Stimulated activated CD8-positive, alpha-beta memory T cell treated with anti-CD3 and anti-CD28 coated beads, Interleukin-15, amount 100 ng/mL, for 4 hours (primary cell): ENCODE measurements around the gene TMC8.
A peak's percentile ranks its signal among the peaks of the same experiment; 100 is the strongest.
"Not testable (repeated sequence)": the region's sequence is repeated elsewhere in the genome, so short reads cannot be mapped to it uniquely, and the experiment has no call there.

ENCODE experiments used
- DNase-seq, 2 donors: peaks; one replicate each; pipeline ENCODE4 v3.0.0-alpha.2; 2020; ENCODE audit warnings: low read depth in 2 of 2

TMC8 gene

GRCh38 chr17:78135858-78136500, 5.4 kb downstream of the TMC8 start:
- DNase-seq = no peak

GRCh38 chr17:78137392-78138203, 7.0 kb downstream of the TMC8 start:
- DNase-seq = no peak

GRCh38 chr17:78138204-78139060, 7.9 kb downstream of the TMC8 start:
- no peak for DNase-seq

- DNase-seq = not testable (repeated sequence)
These were observed 9.2 kb downstream of the TMC8 start for GRCh38 chr17:78139861-78140168.

- DNase-seq = peak; percentile 74 to 87
These were observed 9.8 kb downstream of the TMC8 start for GRCh38 chr17:78140169-78141051.

GRCh38 chr17:78141437-78142118, 11.0 kb downstream of the TMC8 start:
- no peak for DNase-seq

GRCh38 chr17:78142119-78142861, 11.7 kb downstream of the TMC8 start:
- no peak for DNase-seq

GRCh38 chr17:78143214-78144146, 12.9 kb downstream of the TMC8 start:
- no peak for DNase-seq

GRCh38 chr17:78144147-78144719, 13.7 kb downstream of the TMC8 start:
- DNase-seq = no peak

GRCh38 chr17:78144736-78145641, 14.4 kb downstream of the TMC8 start:
- no peak for DNase-seq

- no peak for DNase-seq
These were observed 15.9 kb downstream of the TMC8 start for GRCh38 chr17:78146471-78146869.

- no peak for DNase-seq
These were observed 16.3 kb downstream of the TMC8 start for GRCh38 chr17:78146881-78147280.

GRCh38 chr17:78147315-78147998, 16.9 kb downstream of the TMC8 start:
- no peak for DNase-seq

GRCh38 chr17:78148286-78149016, 17.9 kb downstream of the TMC8 start:
- DNase-seq = no peak

GRCh38 chr17:78151514-78152008, 21.0 kb downstream of the TMC8 start:
- no peak for DNase-seq
